ENCODE measurements around the gene AIRE.

DNA sequence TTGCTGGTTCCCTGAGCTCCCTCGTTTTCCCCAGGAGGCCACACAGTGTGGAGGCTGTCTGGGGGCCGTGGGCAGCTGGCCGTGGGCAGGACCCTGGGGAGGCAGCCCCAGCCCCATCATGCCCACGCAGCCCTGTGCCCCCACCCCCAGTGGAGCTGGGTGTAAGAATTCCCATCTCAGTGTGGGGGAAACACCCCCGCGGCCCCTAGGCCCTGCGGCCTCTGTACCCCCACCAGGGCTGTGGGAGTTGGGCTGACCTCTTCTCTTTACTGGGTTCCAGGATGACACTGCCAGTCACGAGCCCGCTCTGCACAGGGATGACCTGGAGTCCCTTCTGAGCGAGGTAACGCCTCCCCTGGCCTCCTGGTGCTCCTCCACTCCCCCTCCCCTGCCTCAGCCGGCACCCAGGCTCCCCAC, 10.4 kb downstream of the AIRE start:
- TF ChIP-seq, protein P1, sequence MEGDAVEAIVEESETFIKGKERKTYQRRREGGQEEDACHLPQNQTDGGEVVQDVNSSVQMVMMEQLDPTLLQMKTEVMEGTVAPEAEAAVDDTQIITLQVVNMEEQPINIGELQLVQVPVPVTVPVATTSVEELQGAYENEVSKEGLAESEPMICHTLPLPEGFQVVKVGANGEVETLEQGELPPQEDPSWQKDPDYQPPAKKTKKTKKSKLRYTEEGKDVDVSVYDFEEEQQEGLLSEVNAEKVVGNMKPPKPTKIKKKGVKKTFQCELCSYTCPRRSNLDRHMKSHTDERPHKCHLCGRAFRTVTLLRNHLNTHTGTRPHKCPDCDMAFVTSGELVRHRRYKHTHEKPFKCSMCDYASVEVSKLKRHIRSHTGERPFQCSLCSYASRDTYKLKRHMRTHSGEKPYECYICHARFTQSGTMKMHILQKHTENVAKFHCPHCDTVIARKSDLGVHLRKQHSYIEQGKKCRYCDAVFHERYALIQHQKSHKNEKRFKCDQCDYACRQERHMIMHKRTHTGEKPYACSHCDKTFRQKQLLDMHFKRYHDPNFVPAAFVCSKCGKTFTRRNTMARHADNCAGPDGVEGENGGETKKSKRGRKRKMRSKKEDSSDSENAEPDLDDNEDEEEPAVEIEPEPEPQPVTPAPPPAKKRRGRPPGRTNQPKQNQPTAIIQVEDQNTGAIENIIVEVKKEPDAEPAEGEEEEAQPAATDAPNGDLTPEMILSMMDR (IDR thresholded peaks at IDR 0.05), result no peak
- TF ChIP-seq POLR2AphosphoS5 (IDR thresholded peaks at IDR 0.05) (no peak), POLR2A (IDR thresholded peaks at IDR 0.05) (no peak)
